WTC11 (cell line): Measurements from ENCODE around the gene DEFB127. TPM values are rescaled to one million over a fixed set of nuclear protein-coding genes. Genes with fewer than 3 reads are reported as not detected.

ENCODE experiments used
- ATAC-seq: fragments of 200-7000 bp; cut with Tn5 transposase; 2 replicates; pipeline ENCODE4 v1.10.0; 2021; ENCODE audit warnings: mild to moderate bottlenecking, moderate library complexity
- CTCF ChIA-PET: fragments of 300-600 bp; sonication (Branson Sonifier 250); formaldehyde crosslinking; loops from one replicate; lab custom pipeline; 2021; ENCODE audit warnings: antibody characterized with exemption; lab: Charles Lee
- POLR2A ChIA-PET: fragments of 350-600 bp; sonication (Branson Sonifier 250); formaldehyde crosslinking; loops from one replicate; lab custom pipeline; 2021; ENCODE audit warnings: antibody characterized with exemption; lab: Charles Lee
- DNase-seq: peaks from one replicate; pipeline ENCODE4 v3.0.0; 2021; ENCODE audit warnings: low spot score
- H3K27ac Mint-ChIP-seq: 2 replicates; pipeline ENCODE4 v1.8.0; 2021; ENCODE audit warnings: mixed read lengths
- H3K27me3 Mint-ChIP-seq: 2 replicates; pipeline ENCODE4 v1.8.0; 2021; ENCODE audit warnings: low read depth, mild to moderate bottlenecking, moderate library complexity, mixed read lengths
- H3K36me3 Mint-ChIP-seq: 2 replicates; pipeline ENCODE4 v1.8.0; 2021; ENCODE audit warnings: mixed read lengths
- H3K4me1 Mint-ChIP-seq: 2 replicates; pipeline ENCODE4 v1.8.0; 2022; ENCODE audit warnings: mixed read lengths
- H3K4me3 Mint-ChIP-seq: 2 replicates; pipeline ENCODE4 v1.8.0; 2021; ENCODE audit warnings: mild to moderate bottlenecking, moderate library complexity, mixed read lengths
- H3K9me3 Mint-ChIP-seq: 2 replicates; pipeline ENCODE4 v1.8.0; 2021; ENCODE audit warnings: mixed read lengths
- EMX1 ChIP-seq: fragments of 250-450 bp; sonication (Bioruptor Pico); IDR thresholded peaks from 2 replicates; pipeline ENCODE4 v1.8.0; 2021; ENCODE audit warnings: mild to moderate bottlenecking
- ETV6 ChIP-seq: sonication (generic); formaldehyde crosslinking; IDR thresholded peaks from 2 replicates; pipeline ENCODE4 v1.8.1; 2022; ENCODE audit warnings: mild to moderate bottlenecking, missing genetic modification reagents
- FOXK1 ChIP-seq: sonication (generic); formaldehyde crosslinking; IDR thresholded peaks from 2 replicates; pipeline ENCODE4 v1.8.0; 2022; ENCODE audit warnings: mild to moderate bottlenecking, moderate library complexity, missing genetic modification reagents
- FOXP1 ChIP-seq: sonication (generic); formaldehyde crosslinking; IDR thresholded peaks from 2 replicates; pipeline ENCODE4 v1.8.0; 2022; ENCODE audit warnings: missing genetic modification reagents, mild to moderate bottlenecking, moderate library complexity, borderline replicate concordance
- GRHL2 ChIP-seq: fragments of 250-450 bp; sonication (Bioruptor Pico); IDR thresholded peaks from 2 replicates; pipeline ENCODE4 v1.8.0; 2022; ENCODE audit warnings: mild to moderate bottlenecking, moderate library complexity; ENCODE audit not compliant: insufficient replicate concordance, severe bottlenecking
- GTF2I ChIP-seq: fragments of 250-450 bp; sonication (Bioruptor Pico); conservative IDR thresholded peaks from 2 replicates; pipeline ENCODE4 v1.4.0; 2021; ENCODE audit warnings: mild to moderate bottlenecking
- HMGA2 ChIP-seq: fragments of 250-450 bp; sonication (Bioruptor Pico); IDR thresholded peaks from 2 replicates; pipeline ENCODE4 v1.4.0; 2021; ENCODE audit warnings: mild to moderate bottlenecking, moderate library complexity
- JAZF1 ChIP-seq: fragments of 250-450 bp; sonication (Bioruptor Pico); IDR thresholded peaks from 2 replicates; pipeline ENCODE4 v1.9.0; 2021; ENCODE audit warnings: moderate library complexity, mild to moderate bottlenecking, inconsistent platforms
- MXD4 ChIP-seq: fragments of 250-450 bp; sonication (Bioruptor Pico); IDR thresholded peaks from 2 replicates; pipeline ENCODE4 v1.8.0; 2021; ENCODE audit warnings: mild to moderate bottlenecking, moderate library complexity, borderline replicate concordance
- MYBL2 ChIP-seq: sonication (generic); formaldehyde crosslinking; IDR thresholded peaks from 2 replicates; pipeline ENCODE4 v1.8.1; 2023; ENCODE audit warnings: mild to moderate bottlenecking, moderate library complexity, missing genetic modification reagents
- NFATC4 ChIP-seq: fragments of 250-450 bp; sonication (Bioruptor Pico); IDR thresholded peaks from 2 replicates; pipeline ENCODE4 v1.9.0; 2021; ENCODE audit warnings: mild to moderate bottlenecking
- TCF7 ChIP-seq: sonication (generic); formaldehyde crosslinking; IDR thresholded peaks from 2 replicates; pipeline ENCODE4 v1.8.0; 2022; ENCODE audit warnings: mild to moderate bottlenecking, low read depth, missing genetic modification reagents, moderate library complexity
- ZNF219 ChIP-seq: sonication (generic); formaldehyde crosslinking; IDR thresholded peaks from 2 replicates; pipeline ENCODE4 v1.8.0; 2023; ENCODE audit warnings: missing genetic modification reagents, mild to moderate bottlenecking, borderline replicate concordance
- ZNF232 ChIP-seq: sonication (generic); formaldehyde crosslinking; IDR thresholded peaks from 2 replicates; pipeline ENCODE4 v1.8.0; 2022; ENCODE audit warnings: mild to moderate bottlenecking, missing genetic modification reagents
- total RNA-seq: library from RNA; stranded (reverse); gene quantifications from 3 replicates; pipeline ENCODE4 v1.2.3, GENCODE V29; 2021
- TF ChIP-seq, protein P1 (sequence below): sonication (generic); formaldehyde crosslinking; IDR thresholded peaks from 2 replicates; pipeline ENCODE4 v1.8.0; 2022; ENCODE audit warnings: mild to moderate bottlenecking, missing genetic modification reagents
- TF ChIP-seq, protein P2 (sequence below): sonication (generic); formaldehyde crosslinking; IDR thresholded peaks from 2 replicates; pipeline ENCODE4 v1.8.1; 2023; ENCODE audit warnings: mild to moderate bottlenecking, moderate library complexity, missing genetic modification reagents
- TF ChIP-seq, protein P3 (sequence below): sonication (generic); formaldehyde crosslinking; IDR thresholded peaks from 2 replicates; pipeline ENCODE4 v1.8.0; 2022; ENCODE audit warnings: mild to moderate bottlenecking, missing genetic modification reagents
- TF ChIP-seq, protein P4 (sequence below): sonication (generic); formaldehyde crosslinking; IDR thresholded peaks from 2 replicates; pipeline ENCODE4 v1.8.1; 2022; ENCODE audit warnings: mild to moderate bottlenecking, missing genetic modification reagents, moderate library complexity, borderline replicate concordance
- TF ChIP-seq, protein P5 (sequence below): sonication (generic); formaldehyde crosslinking; IDR thresholded peaks from 2 replicates; pipeline ENCODE4 v1.8.1; 2023; ENCODE audit warnings: mild to moderate bottlenecking, missing genetic modification reagents
- TF ChIP-seq, protein P6 (sequence below): fragments of 250-450 bp; sonication (Bioruptor Pico); IDR thresholded peaks from 2 replicates; pipeline ENCODE4 v2.1.2; 2022; ENCODE audit warnings: mild to moderate bottlenecking, moderate library complexity
- TF ChIP-seq, protein P7 (sequence below): sonication (generic); formaldehyde crosslinking; conservative IDR thresholded peaks from 2 replicates; pipeline ENCODE4 v1.8.1; 2023; ENCODE audit warnings: mild to moderate bottlenecking, low read depth, missing genetic modification reagents, moderate library complexity
- TF ChIP-seq, protein P8 (sequence below): fragments of 200-600 bp; IDR thresholded peaks from 2 replicates; pipeline ENCODE4 v1.8.0; 2022; ENCODE audit warnings: antibody characterized with exemption

The DEFB127 gene
- total RNA-seq, 1 experiment from 2014 or later, result not detected

DNA sequence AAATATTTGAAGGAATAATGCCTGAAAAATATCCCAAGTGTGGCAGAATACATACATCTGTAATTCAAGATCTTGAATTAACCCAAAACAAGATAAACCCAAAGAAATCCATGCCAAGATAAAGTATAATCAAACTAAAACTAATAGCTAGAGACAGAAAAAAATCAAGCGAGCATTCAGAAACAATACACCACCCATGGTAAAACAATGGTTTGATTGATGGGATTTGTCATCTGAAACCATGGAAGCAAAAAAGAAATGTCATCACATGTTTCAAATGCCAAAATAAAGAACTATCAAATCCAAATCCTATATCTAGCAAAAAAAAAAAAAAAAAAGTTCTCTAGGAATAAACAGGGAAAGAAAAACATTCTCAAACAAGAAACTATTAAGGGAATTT lies 5.1 kb upstream of the DEFB127 start:
- TF ChIP-seq, protein P1, sequence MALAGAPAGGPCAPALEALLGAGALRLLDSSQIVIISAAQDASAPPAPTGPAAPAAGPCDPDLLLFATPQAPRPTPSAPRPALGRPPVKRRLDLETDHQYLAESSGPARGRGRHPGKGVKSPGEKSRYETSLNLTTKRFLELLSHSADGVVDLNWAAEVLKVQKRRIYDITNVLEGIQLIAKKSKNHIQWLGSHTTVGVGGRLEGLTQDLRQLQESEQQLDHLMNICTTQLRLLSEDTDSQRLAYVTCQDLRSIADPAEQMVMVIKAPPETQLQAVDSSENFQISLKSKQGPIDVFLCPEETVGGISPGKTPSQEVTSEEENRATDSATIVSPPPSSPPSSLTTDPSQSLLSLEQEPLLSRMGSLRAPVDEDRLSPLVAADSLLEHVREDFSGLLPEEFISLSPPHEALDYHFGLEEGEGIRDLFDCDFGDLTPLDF (CRISPR knock-in tag), result no peak
- TF ChIP-seq, protein P2, sequence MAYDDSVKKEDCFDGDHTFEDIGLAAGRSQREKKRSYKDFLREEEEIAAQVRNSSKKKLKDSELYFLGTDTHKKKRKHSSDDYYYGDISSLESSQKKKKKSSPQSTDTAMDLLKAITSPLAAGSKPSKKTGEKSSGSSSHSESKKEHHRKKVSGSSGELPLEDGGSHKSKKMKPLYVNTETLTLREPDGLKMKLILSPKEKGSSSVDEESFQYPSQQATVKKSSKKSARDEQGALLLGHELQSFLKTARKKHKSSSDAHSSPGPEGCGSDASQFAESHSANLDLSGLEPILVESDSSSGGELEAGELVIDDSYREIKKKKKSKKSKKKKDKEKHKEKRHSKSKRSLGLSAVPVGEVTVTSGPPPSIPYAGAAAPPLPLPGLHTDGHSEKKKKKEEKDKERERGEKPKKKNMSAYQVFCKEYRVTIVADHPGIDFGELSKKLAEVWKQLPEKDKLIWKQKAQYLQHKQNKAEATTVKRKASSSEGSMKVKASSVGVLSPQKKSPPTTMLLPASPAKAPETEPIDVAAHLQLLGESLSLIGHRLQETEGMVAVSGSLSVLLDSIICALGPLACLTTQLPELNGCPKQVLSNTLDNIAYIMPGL (CRISPR knock-in tag), result no peak
- TF ChIP-seq GRHL2 (CRISPR knock-in tag) (no peak), FOXP1 (CRISPR knock-in tag) (no peak), GTF2I (no peak), ZNF232 (CRISPR knock-in tag) (no peak), TCF7 (CRISPR knock-in tag) (no peak), ZNF219 (CRISPR knock-in tag) (no peak)
- TF ChIP-seq, protein P3, sequence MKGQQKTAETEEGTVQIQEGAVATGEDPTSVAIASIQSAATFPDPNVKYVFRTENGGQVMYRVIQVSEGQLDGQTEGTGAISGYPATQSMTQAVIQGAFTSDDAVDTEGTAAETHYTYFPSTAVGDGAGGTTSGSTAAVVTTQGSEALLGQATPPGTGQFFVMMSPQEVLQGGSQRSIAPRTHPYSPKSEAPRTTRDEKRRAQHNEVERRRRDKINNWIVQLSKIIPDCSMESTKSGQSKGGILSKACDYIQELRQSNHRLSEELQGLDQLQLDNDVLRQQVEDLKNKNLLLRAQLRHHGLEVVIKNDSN (CRISPR knock-in tag), result no peak
- H3K27me3 Mint-ChIP-seq, result peaks cover 58% of the 10 kb centered on the region
- H3K4me3 Mint-ChIP-seq, result no peak overlapping the region
- H3K9me3 Mint-ChIP-seq, result no peaks in the 10 kb centered on the region
- ATAC-seq, result no peak
- H3K36me3 Mint-ChIP-seq, result no peaks in the 10 kb centered on the region
- DNase-seq, result no peak
- no peak overlapping the region for H3K27ac Mint-ChIP-seq
- ChIA-PET CTCF (interaction anchor here (1.4 kb wide), 1 partner anchor 14 kb away, joined by 3 read pairs; no protein-coding TSS in a partner anchor), POLR2A (no interaction called here)
- H3K4me1 Mint-ChIP-seq, result no peaks in the 10 kb centered on the region

DNA sequence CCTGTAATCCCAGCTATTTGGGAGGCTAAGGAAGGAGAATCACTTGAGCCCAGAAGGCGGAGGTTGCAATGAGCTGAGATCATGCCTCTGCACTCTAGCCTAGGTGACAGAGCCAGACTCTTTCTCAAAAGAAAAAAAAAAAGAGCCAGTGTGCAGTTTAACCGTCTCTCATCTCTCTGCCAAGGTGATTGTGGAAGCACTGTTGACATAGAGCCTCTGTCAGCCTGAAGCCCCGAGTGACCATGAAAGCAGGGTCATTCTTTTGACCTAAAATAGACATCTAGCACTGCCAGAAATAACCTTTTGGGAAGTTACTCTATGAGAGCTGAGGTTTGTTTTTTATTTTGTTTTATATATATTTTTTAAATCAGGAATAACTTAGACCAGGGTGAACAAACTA lies 7.4 kb downstream of the DEFB127 start:
- Mint-ChIP-seq H3K4me1 (no peaks in the 10 kb centered on the region), H3K9me3 (no peaks in the 10 kb centered on the region), H3K27ac (no peak overlapping the region), H3K36me3 (no peaks in the 10 kb centered on the region), H3K27me3 (peaks cover 38% of the 10 kb centered on the region), H3K4me3 (no peak overlapping the region)
- ChIA-PET CTCF (no interaction called here), POLR2A (no interaction called here)
- no peak for ATAC-seq
- no peak for DNase-seq
- TF ChIP-seq, protein P1 (CRISPR knock-in tag), result no peak
- TF ChIP-seq JAZF1 (CRISPR knock-in tag), result no peak
- TF ChIP-seq, protein P4, sequence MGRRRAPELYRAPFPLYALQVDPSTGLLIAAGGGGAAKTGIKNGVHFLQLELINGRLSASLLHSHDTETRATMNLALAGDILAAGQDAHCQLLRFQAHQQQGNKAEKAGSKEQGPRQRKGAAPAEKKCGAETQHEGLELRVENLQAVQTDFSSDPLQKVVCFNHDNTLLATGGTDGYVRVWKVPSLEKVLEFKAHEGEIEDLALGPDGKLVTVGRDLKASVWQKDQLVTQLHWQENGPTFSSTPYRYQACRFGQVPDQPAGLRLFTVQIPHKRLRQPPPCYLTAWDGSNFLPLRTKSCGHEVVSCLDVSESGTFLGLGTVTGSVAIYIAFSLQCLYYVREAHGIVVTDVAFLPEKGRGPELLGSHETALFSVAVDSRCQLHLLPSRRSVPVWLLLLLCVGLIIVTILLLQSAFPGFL (CRISPR knock-in tag), result no peak
- no peak for TF ChIP-seq MYBL2 (CRISPR knock-in tag)
- no peak for TF ChIP-seq ETV6
- TF ChIP-seq NFATC4 (CRISPR knock-in tag), result no peak
- no peak for TF ChIP-seq HMGA2 (CRISPR knock-in tag)
- no peak for TF ChIP-seq FOXK1 (CRISPR knock-in tag)
- TF ChIP-seq, protein P5, sequence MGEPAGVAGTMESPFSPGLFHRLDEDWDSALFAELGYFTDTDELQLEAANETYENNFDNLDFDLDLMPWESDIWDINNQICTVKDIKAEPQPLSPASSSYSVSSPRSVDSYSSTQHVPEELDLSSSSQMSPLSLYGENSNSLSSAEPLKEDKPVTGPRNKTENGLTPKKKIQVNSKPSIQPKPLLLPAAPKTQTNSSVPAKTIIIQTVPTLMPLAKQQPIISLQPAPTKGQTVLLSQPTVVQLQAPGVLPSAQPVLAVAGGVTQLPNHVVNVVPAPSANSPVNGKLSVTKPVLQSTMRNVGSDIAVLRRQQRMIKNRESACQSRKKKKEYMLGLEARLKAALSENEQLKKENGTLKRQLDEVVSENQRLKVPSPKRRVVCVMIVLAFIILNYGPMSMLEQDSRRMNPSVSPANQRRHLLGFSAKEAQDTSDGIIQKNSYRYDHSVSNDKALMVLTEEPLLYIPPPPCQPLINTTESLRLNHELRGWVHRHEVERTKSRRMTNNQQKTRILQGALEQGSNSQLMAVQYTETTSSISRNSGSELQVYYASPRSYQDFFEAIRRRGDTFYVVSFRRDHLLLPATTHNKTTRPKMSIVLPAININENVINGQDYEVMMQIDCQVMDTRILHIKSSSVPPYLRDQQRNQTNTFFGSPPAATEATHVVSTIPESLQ, result no peak
- no peak for TF ChIP-seq EMX1 (CRISPR knock-in tag)
- TF ChIP-seq, protein P6, sequence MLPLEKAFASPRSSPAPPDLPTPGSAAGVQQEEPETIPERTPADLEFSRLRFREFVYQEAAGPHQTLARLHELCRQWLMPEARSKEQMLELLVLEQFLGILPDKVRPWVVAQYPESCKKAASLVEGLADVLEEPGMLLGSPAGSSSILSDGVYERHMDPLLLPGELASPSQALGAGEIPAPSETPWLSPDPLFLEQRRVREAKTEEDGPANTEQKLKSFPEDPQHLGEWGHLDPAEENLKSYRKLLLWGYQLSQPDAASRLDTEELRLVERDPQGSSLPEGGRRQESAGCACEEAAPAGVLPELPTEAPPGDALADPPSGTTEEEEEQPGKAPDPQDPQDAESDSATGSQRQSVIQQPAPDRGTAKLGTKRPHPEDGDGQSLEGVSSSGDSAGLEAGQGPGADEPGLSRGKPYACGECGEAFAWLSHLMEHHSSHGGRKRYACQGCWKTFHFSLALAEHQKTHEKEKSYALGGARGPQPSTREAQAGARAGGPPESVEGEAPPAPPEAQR (CRISPR knock-in tag), result no peak
- TF ChIP-seq MXD4 (CRISPR knock-in tag), result no peak
- TF ChIP-seq, protein P7, sequence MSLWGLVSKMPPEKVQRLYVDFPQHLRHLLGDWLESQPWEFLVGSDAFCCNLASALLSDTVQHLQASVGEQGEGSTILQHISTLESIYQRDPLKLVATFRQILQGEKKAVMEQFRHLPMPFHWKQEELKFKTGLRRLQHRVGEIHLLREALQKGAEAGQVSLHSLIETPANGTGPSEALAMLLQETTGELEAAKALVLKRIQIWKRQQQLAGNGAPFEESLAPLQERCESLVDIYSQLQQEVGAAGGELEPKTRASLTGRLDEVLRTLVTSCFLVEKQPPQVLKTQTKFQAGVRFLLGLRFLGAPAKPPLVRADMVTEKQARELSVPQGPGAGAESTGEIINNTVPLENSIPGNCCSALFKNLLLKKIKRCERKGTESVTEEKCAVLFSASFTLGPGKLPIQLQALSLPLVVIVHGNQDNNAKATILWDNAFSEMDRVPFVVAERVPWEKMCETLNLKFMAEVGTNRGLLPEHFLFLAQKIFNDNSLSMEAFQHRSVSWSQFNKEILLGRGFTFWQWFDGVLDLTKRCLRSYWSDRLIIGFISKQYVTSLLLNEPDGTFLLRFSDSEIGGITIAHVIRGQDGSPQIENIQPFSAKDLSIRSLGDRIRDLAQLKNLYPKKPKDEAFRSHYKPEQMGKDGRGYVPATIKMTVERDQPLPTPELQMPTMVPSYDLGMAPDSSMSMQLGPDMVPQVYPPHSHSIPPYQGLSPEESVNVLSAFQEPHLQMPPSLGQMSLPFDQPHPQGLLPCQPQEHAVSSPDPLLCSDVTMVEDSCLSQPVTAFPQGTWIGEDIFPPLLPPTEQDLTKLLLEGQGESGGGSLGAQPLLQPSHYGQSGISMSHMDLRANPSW (CRISPR knock-in tag), result no peak
- TF ChIP-seq, protein P8, sequence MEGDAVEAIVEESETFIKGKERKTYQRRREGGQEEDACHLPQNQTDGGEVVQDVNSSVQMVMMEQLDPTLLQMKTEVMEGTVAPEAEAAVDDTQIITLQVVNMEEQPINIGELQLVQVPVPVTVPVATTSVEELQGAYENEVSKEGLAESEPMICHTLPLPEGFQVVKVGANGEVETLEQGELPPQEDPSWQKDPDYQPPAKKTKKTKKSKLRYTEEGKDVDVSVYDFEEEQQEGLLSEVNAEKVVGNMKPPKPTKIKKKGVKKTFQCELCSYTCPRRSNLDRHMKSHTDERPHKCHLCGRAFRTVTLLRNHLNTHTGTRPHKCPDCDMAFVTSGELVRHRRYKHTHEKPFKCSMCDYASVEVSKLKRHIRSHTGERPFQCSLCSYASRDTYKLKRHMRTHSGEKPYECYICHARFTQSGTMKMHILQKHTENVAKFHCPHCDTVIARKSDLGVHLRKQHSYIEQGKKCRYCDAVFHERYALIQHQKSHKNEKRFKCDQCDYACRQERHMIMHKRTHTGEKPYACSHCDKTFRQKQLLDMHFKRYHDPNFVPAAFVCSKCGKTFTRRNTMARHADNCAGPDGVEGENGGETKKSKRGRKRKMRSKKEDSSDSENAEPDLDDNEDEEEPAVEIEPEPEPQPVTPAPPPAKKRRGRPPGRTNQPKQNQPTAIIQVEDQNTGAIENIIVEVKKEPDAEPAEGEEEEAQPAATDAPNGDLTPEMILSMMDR, result no peak
